ENCODE results near the gene KLRB1.
"Not testable (repeated sequence)": the region's sequence is repeated elsewhere in the genome, so short reads cannot be mapped to it uniquely, and the experiment has no call there.

KLRB1 gene

DNA sequence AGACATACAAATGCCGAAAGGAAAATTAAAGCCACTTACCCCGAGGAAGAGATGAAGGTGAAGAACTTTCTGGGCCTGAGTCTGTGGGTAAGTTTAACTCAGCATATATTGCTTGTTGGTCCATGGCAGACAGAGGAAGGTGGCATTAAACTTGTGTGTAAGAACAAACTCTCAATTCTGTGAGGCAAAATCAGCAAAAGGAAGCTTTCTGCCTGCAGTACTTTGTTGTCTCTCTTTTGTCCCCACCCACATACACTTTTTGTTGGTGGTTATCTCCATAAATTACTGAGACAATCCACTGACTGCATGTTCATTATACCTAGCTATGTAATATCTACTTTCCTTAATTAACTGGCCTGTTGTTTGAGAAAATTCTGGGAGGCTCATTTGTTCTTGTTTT lies at the start of gene KLRB1:
Gene KLRB1 (minus strand): TSS at position 201 of the 400 bp plus-strand sequence. CDS start 77 bp downstream, at position 124.
- DNase-seq (ENCODE audit: low read depth): no peak

DNA sequence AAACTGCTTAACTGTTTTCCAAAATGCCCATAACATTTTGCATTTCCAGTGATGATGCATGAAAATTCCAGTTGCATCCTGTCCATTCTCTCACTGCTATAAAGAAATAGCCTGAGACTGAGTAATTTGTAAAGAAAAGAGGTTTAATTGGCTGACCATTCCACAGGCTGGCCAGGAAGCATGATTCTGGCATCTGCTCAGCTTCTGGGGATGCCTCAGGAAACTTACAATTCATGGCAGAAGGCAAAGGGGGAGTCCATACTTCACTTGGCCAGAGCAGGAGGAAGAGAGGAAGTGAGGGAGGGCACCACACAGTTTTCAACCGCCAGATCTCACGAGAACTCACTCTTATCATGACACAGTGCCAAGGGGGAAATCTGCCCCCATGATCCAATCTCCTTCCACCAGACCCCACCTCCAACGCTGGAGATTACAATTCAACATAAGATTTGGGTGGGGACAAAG lies 43.6 kb upstream of the KLRB1 start:
- no peak for DNase-seq (ENCODE audit: low read depth)

DNA sequence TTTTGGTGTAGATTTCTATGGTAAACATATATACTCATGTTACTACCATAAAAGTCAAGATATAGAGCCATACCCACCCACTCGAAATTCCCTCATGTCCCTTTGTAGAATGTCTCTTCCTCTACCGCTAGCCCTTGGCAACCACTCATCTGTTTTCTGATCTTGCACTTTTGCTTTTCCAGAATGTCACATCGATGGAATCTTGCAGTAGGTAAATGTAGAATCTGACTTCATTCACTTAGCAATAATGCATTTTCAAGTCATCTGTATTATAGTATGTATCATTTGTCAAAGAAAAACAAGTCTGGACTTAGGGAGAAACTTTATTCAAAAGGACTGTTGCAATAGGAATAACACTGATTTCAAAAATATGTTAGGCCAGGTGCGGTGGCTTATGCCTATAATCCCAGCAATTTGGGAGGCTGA lies 42.4 kb upstream of the KLRB1 start:
- DNase-seq (ENCODE audit: low read depth): no peak

DNA sequence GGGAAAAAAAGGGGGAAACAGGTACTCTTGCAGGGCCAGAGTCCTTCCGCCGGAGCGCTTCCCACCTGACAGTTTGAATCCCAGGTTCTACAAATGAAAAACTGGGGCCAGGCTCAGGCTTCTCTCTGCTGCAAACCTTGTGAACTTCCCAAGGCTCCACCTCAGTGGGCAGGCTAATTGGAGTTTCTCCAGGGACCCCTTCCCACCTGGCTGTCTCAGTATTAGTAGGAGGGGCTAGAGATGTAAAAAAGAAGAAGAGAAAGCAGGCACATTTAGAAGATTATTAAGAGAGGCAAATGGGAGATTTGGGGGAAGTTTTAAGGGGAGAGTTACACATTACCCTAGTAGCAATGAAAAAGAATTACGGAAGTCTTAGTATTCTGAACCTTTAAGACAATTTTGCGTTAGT lies 41.8 kb upstream of the KLRB1 start:
- no peak for DNase-seq (ENCODE audit: low read depth)

DNA sequence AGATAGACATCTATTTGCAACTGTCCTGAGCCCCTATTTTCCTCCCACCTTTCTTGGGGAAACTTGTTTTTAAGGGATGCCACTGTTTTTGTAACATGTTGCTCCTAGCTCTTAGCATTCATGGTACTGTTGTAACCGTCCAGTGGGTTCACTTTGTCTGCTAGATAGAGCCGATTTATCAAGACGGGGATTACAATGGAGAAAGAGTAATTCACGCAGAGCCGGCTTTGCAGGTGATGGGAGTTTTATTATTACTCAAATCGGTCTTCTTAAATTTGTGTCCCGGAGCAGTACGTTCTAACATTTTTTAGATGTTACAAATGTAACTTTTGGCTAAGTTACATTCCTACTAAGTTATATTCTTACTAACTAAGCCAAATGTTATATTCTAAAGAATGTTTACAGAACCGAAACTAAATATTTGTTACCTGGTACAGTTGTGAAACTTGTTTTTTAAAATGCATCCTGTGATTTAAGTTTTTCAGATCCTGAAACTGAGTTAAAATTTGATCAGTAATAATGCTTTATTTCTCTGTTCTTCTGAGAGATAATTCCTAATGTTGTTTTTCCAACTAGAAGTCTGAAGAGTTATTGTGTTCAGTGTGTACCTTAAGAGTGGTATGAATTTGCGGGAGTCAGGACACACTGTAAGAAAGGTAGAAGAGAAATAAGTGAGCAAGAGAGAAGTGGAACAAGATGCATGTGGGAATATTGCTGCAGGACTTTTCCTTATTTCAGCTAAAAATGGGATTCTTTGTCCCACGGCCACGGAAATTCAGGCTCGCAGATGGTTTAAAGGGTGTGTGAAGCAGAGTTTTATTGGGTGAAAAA lies 41.2 kb upstream of the KLRB1 start:
- no peak for DNase-seq (ENCODE audit: low read depth)

DNA sequence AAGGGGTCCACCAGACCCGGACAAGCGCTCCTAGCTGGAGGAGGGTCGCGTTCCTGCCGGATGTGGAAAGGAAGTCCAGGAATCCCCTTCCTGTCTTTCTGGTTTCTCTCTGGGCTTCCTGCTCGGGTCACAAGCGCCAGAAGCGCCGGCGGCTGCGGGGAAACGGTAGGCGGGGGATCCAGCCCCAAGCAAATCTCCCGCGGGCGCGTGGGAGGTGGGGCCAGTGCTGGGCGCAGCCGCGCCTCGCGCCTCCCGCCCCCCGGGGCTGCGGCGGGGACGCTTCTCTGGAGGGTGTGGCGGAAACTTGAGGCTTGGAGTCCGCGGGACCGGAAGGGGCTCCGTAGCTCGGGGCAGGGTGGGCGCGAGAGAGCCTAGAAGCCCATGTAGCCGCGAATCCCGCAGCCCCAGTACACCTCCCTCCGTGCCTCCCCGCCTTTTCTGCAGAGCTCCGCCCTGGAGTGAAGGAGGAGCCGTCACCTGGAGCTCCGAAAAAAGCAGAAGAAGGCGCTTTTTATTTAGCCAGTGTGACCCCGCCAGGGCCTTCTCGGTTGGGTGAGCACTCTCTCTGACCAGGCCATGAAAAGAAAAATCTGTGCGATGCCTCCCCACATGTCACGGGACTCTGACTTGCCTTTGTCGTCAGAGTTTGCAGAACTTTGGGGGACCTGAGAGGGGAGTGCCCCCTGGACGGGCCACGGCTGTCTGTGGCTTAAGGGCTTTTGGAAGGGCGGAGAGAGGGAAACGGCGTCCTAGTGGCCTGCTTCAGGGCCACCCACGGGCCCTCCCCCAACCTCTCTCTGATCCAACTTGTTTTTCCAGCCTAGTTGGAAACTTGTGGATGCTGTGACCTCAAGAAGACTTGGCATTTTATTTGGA lies 40.3 kb upstream of the KLRB1 start:
- DNase-seq (ENCODE audit: low read depth): peak; percentile 87

DNA sequence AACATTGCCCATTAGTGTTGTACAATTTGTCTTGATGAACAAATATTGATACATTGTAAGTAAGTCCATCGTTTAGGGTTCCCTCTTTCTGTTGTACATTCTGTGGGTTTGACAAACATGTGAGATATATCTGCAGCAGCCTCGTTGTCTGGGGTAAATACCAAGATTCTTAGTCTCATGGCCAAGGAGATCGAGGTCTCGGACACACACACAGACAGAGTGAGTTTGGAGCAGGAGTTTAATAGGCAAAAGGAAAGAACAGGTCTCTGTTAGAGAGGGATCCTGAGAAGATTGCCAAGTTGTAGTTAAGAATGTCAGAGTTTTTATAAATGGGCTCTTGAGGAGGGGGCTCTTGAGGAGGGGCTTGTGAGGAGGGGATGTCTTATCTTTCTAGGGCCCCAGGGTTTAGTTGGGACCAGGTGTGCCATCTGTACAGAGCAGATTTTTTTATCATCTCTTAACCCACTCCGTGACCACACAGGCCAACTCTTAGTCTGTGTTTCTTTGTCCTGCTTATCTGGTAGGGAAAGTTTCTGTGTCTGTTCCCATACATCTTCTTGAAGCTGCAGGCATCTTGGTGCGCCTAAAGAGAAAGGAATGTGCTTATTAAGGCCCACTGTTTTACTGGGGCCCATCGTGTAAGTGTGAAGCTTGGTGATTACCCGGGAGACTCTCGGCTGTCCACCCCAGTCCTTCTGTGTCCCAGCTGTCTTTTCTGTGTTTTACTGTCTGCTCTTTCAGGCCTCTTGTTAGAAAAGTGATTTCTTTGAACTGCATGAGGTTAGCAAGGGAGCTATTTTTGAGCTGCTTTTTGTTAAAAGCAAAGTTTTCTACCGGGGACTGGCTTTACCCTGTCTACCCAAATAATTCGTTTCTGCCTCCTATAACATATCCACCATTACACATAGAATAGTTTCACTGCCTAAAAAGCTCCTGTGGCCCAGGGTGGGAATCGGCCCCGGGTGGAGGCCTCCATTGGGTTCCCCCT lies 39.4 kb upstream of the KLRB1 start:
- no peak for DNase-seq (ENCODE audit: low read depth)

DNA sequence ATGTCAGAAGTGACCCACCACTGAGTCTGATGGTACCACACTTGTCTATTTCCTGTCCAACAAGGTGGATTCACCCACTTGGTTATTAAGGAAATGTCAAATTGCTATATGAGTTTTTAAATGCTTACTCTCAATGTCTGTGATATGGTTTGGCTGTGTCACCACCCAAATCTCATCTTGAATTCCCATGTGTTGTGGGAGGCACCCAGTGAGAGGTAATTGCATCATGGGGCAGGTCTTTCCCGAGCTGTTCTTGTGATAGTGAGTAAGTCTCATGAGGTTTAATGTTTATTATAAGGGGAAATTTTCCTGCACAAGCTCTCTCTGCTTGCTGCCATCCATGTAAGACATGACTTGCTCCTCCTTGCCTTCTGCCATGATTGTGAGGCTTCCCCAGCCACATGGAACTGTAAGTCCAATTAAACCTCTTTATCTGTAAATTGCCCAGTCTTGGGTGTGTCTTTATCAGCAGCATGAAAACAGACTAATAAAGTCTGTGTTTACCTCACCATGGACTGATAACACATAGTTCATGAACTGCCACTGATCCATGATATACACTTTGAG lies 37.4 kb upstream of the KLRB1 start:
- not testable (repeated sequence) for DNase-seq (ENCODE audit: low read depth)

DNA sequence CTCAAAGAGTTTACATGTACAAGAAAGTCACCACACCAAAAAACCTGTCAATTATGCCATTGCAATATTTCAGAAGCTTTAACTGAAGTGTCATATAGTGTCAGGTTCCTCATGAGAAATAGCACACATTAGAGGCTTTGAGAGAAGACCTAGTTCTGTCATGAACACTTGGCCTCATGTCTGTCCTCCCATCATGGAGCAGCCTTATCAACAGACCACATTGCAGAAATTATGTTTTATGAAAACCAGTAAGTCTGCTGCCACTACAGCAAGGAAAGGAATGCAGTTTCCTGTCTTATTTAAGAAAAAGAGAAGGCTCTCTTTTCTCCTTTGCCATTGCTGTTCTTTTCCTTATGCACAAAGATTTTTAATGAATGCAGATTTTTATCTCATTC lies 35.5 kb upstream of the KLRB1 start:
- no peak for DNase-seq (ENCODE audit: low read depth)

DNA sequence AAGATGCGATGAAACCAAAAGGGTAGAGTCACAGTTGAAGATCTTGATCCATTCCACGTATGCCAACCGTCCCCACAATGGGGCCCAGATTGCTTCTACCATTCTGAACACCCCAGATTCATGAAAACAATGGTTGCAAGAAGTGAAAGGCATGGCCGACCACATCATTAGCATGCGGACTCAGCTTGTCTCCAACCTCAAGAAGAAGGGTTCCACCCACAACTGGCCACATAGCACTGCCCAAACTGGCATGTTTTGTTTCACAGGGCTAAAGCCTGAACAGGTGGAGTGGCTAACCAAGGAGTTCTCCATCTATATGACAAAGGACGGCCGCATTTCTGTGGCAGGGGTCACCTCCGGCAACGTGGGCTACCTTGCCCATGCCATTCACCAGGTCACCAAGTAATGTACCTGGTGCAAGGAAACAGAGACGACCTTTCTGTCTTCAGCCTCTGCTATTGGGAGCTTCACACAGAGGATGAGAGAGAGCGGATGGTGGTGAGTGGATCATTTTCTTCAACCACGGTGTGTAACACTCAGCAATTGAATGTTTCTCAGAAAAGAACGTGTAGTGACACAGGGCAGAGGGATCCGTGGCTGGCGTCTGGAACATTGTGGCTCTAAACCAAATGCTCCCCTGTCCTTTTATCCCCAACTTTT lies 35.0 kb upstream of the KLRB1 start:
- DNase-seq (ENCODE audit: low read depth): no peak

DNA sequence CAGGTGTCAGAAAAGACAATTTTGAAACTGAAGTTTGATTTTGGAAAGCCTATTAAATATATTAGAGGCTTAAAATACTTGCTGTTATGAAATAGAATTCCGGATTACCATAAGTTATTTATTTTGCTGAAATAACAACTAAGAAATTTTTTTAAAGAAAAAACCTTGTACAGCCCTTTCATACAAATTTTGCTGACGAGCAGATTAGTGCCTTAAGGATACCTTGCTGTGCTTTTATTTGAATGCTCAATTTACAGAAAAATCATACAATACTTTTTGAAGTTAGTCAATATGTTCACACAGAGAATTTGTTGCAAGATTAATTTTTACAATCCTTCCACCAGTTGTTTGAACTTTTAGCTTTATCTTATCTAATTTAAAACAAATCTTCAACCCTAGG lies 32.3 kb upstream of the KLRB1 start:
- DNase-seq (ENCODE audit: low read depth): no peak

DNA sequence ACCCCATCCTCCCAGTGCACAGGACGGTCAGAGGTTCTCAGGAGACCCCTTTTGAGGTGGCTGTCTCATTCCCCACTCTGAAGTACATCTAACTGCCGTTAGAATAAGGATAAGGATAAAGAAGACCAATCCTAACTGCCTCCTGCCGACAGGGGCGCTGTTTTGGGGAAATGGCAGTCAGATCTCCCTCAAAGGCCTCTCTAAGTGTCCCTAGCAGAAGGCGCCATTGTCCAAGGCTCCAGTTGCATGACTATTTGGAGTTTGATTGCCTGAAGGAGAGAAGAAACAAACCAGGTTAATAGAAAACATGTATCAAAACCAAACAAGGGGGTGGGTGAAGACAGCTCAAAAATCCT lies 29.1 kb upstream of the KLRB1 start:
- no peak for DNase-seq (ENCODE audit: low read depth)

DNA sequence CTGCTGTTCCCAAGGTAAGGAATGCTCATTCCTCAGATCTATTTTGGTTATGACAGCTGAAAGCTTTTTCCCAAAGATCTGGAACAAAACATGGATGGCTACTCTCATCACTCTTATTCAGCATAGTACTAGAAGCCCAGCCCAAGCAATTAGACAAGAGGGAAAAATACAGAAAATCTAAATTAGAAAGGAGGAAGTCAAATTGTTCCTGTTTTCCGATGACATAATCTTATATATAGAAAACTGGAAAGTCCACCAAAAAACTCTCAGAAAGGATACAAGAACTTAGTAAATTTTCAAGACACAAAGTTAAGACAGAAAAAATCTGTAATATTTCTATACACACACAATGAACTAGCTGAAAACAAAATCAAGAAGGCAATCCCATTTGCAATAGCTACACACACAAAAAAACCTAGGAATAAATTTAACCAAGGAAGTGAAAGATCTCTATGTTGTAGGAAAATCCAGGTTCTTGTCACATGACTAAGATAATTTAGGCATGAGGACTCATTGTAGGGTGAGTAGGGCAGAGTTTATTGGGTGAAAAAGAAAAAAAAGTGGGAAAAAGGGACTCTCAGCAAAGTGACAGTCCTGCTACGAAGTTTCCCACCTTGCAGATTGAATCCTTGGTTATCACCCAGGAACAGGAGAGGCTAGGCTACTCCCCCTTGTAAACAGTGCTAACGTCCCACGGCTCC lies 28.6 kb upstream of the KLRB1 start:
- no peak for DNase-seq (ENCODE audit: low read depth)

DNA sequence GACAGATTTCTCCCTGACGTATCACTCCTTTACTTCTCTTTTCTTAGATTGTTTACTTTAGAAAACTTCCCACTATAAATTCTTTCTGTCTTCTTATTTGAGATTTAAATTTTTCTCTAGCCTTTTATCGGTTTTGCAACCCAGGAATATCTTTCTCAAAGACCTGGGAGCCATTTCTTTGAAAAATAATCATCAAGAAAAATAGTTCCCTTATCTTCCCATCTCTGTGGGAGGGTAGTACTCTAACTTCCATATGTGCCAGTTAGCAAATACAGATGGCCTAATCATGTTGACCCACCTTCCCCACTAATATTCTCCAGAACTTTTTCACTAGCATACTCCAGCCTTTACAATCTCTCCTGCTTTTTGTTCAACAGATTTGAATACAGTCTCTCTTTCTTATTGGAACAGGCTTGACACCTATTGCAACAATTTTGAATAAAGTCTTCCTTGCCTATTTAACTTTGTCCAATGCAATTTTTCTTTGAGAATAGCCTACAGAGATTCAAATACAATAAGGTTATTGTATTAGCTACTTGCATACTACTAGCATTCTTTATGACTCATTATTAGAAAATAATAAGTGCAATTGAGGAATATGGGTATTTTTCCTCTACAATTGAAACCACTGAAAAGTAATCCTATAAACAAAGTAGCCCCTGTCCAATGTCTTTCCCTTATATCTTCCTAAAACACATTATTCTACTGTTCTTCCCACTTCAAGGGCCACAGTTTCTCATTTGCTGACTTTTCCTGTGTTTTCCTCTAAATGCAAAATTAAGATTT lies 27.4 kb upstream of the KLRB1 start:
- no peak for DNase-seq (ENCODE audit: low read depth)

DNA sequence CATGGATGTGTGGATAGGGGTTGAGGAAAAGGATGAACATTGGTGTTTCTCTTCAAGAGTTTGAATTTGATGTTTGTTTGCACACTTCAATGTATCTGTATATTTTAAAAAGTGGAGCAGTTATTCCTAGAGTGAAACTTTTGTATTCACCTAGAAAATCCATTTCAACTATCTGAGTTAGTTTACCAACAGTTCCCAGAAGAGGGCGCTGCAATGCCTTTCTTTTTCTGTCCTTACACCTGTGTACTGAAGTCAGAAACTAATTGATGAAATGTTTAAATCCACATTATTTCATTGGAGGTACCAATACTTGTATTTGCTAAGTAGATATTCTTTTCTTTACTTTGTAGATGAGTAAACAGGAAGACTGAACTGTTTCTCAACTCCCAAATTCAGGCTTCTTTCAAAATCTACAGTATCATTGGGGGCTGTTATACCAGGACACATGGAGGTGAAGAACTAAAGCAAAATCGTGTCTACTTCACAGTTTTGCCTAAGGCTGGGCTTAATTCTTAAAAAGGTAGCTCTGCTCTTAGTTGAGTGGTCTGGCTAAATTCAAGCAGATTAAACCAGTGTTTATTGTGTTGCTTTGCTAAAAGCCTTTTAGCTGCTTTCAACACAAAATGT lies 26.6 kb upstream of the KLRB1 start:
- DNase-seq (ENCODE audit: low read depth): peak; percentile 71

DNA sequence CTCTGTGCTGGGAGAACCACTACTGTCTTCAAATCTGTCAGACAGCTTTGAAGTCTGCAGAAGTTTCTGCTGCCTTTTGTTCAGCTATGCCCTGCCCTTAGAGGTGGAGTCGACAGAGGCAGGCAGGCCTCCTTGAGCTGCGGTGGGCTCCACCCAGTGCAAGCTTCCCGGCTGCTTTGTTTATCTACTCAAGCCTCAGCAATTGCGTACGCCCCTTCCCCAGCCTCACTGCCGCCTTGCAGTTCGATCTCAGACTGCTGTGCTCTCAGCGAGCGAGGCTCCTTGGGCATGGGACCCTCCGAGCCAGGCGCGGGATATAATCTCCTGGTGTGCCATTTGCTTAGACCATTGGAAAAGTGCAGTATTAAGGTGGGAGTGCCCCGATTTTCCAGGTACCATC lies 25.1 kb upstream of the KLRB1 start:
- DNase-seq (ENCODE audit: low read depth): no peak

DNA sequence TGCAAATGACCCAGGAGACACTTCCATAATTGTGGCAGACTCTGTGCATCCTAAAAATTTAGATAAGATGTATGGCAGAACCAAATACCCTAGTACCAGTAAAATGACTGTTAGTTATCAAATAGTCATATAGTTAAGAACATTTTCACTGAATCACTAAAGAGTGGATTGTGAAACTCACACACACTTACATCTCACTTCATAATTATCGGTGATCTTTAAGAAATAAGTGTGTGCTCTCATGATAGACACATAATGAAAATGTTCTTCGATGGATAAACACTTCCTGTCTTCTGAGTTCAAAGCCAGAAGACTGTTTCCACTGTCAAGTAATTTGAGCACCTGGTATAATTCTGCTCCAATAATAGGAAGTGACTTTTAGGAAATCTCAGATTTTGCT lies 19.1 kb upstream of the KLRB1 start:
- no peak for DNase-seq (ENCODE audit: low read depth)

DNA sequence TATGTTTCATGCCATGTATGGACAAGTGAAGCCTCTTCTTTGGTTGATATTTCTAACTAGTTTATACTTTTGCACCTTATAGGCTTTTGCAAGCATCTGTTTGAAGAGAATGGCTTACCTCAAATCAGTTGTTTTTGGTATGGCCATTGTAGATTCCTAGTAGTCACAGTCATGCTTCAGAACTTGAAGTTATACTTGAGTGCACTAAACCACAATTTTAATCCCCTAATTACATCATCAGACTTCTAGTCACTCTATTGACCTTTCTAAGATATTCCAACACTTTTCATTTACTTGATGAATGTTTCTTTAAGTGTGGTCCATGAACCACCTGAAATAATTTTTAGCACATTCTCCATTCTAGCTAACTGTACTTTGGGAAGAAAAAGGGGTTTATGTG lies 18.6 kb upstream of the KLRB1 start:
- no peak for DNase-seq (ENCODE audit: low read depth)

DNA sequence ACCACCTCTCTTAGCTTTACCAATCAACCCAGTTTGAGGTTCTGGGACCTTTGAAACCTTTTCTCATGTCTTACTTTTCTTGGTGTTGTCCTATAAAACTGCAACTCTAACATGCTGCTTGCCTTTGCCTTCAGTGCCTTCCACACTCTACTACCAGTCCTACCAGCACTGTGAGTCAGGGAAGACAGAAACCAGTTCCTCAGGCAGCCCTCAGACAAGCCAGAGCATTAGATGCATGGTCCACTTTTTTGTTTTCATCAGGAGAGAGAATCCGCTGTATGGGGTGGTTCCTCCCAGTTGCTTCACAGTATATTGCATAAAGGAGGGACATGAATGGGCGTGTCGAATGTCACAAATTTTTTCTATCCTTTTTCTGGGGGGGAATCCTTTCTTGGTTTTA lies 17.3 kb upstream of the KLRB1 start:
- no peak for DNase-seq (ENCODE audit: low read depth)

Measured in activated gamma-delta T cell treated with anti-CD3 and anti-CD28 coated beads, Interleukin-2, amount 50 U/mL, for 16 hours (primary cell).